ENCODE results near the gene RAB5A. TPM values are rescaled to one million over a fixed set of nuclear protein-coding genes. Genes with fewer than 3 reads are reported as not detected.
"Not testable (repeated sequence)": the region's sequence is repeated elsewhere in the genome, so short reads cannot be mapped to it uniquely, and the experiment has no call there.

RAB5A gene
- 21.0 and 21.9 TPM in 2 replicates for total RNA-seq (2014; rRNA removed; shearing (Covaris generic))

- H3K27ac ChIP-seq, result peak within 1 kb of the TSS; percentile 76
- no peaks in the 10 kb centered on the region for H3K9me3 ChIP-seq (replicated peaks)
- H3K27me3 ChIP-seq, result no peaks in the 10 kb centered on the region
- peak within 1 kb of the TSS; percentile 99 for H3K4me3 ChIP-seq
- DNase-seq, result peak; percentile 92 to 94
- 0 out of 2 replicates have a peak, but pooled peaks cover 3% of the 10 kb centered on the region for H3K36me3 ChIP-seq
- H3K4me1 ChIP-seq, result no peaks in the 10 kb centered on the region
Observed at GRCh38 chr3:19946832-19947548, at the start of gene RAB5A. TSS of gene RAB5A (plus strand) at chr3:19947097. CDS start at chr3:19950899, 3,802 bp downstream.

- Histone ChIP-seq H3K36me3 (no peaks in the 10 kb centered on the region), H3K27me3 (no peaks in the 10 kb centered on the region), H3K4me1 (no peaks in the 10 kb centered on the region; the same call in 1 of the 2 replicates), H3K9me3 (replicated peaks) (no peaks in the 10 kb centered on the region), H3K27ac (no peak overlapping the region), H3K4me3 (peak overlapping the region; percentile 8; the same call in 1 of the 2 replicates)
- DNase-seq, result peak in 1 of 2 experiments; percentile 1
Observed at GRCh38 chr3:19898721-19899120, 48.2 kb upstream of the RAB5A start.

- DNase-seq, result no peak
- Histone ChIP-seq H3K9me3 (replicated peaks) (no peaks in the 10 kb centered on the region), H3K27ac (no peak overlapping the region), H3K4me3 (no peak overlapping the region), H3K27me3 (no peaks in the 10 kb centered on the region), H3K4me1 (no peaks in the 10 kb centered on the region; the same call in 1 of the 2 replicates), H3K36me3 (no peaks in the 10 kb centered on the region)
Observed at GRCh38 chr3:19899264-19899663, 47.6 kb upstream of the RAB5A start.

- H3K4me3 ChIP-seq; H3K27me3 ChIP-seq; DNase-seq; H3K36me3 ChIP-seq; H3K9me3 ChIP-seq (replicated peaks); H3K4me1 ChIP-seq; H3K27ac ChIP-seq: not testable (repeated sequence)
Observed at GRCh38 chr3:19899833-19900232, 47.1 kb upstream of the RAB5A start.

- no peaks in the 10 kb centered on the region for H3K36me3 ChIP-seq
- no peak for DNase-seq
- no peaks in the 10 kb centered on the region; the same call in 1 of the 2 replicates for H3K4me1 ChIP-seq
- no peak overlapping the region for H3K4me3 ChIP-seq
- H3K9me3 ChIP-seq (replicated peaks), result no peaks in the 10 kb centered on the region
- H3K27ac ChIP-seq, result no peak overlapping the region
- H3K27me3 ChIP-seq, result no peaks in the 10 kb centered on the region
Observed at GRCh38 chr3:19901337-19901736, 45.6 kb upstream of the RAB5A start.

- no peaks in the 10 kb centered on the region for H3K9me3 ChIP-seq (replicated peaks)
- H3K27ac ChIP-seq, result no peak overlapping the region
- H3K4me1 ChIP-seq, result no peaks in the 10 kb centered on the region; the same call in 1 of the 2 replicates
- H3K36me3 ChIP-seq, result no peaks in the 10 kb centered on the region
- no peak for DNase-seq
- H3K4me3 ChIP-seq, result no peak overlapping the region
- H3K27me3 ChIP-seq, result no peaks in the 10 kb centered on the region
Observed at GRCh38 chr3:19901918-19902317, 45.0 kb upstream of the RAB5A start.

- no peaks in the 10 kb centered on the region for H3K9me3 ChIP-seq (replicated peaks)
- H3K4me3 ChIP-seq, result no peak overlapping the region
- no peak for DNase-seq
- no peak overlapping the region for H3K27ac ChIP-seq
- no peaks in the 10 kb centered on the region for H3K27me3 ChIP-seq
- no peaks in the 10 kb centered on the region; the same call in 1 of the 2 replicates for H3K4me1 ChIP-seq
- H3K36me3 ChIP-seq, result no peaks in the 10 kb centered on the region
Observed at GRCh38 chr3:19903649-19904048, 43.2 kb upstream of the RAB5A start.

GRCh38 chr3:19907523-19907922 is 39.4 kb upstream of the RAB5A start:
- no peaks in the 10 kb centered on the region for H3K36me3 ChIP-seq
- H3K4me1 ChIP-seq, result no peaks in the 10 kb centered on the region
- H3K27ac ChIP-seq, result no peak overlapping the region
- DNase-seq, result no peak
- H3K27me3 ChIP-seq, result no peaks in the 10 kb centered on the region
- H3K4me3 ChIP-seq, result no peak overlapping the region
- H3K9me3 ChIP-seq (replicated peaks), result no peaks in the 10 kb centered on the region

- no peaks in the 10 kb centered on the region for H3K36me3 ChIP-seq
- no peaks in the 10 kb centered on the region for H3K4me1 ChIP-seq
- DNase-seq, result no peak
- H3K4me3 ChIP-seq, result no peak overlapping the region
- no peaks in the 10 kb centered on the region for H3K9me3 ChIP-seq (replicated peaks)
- no peak overlapping the region for H3K27ac ChIP-seq
- H3K27me3 ChIP-seq, result no peaks in the 10 kb centered on the region
Observed at GRCh38 chr3:19911452-19911851, 35.4 kb upstream of the RAB5A start.

- no peaks in the 10 kb centered on the region for H3K36me3 ChIP-seq
- H3K9me3 ChIP-seq (replicated peaks), result no peaks in the 10 kb centered on the region
- H3K4me1 ChIP-seq, result no peaks in the 10 kb centered on the region
- no peak for DNase-seq
- no peak overlapping the region for H3K27ac ChIP-seq
- no peaks in the 10 kb centered on the region for H3K27me3 ChIP-seq
- H3K4me3 ChIP-seq, result no peak overlapping the region
Observed at GRCh38 chr3:19917167-19917566, 29.7 kb upstream of the RAB5A start.

- Histone ChIP-seq H3K4me1 (no peaks in the 10 kb centered on the region), H3K27me3 (no peaks in the 10 kb centered on the region), H3K27ac (no peak overlapping the region), H3K9me3 (replicated peaks) (no peaks in the 10 kb centered on the region), H3K36me3 (no peaks in the 10 kb centered on the region), H3K4me3 (no peak overlapping the region)
- DNase-seq, result no peak
Observed at GRCh38 chr3:19920401-19921080, 26.4 kb upstream of the RAB5A start.

GRCh38 chr3:19931180-19931692 is 15.7 kb upstream of the RAB5A start:
- H3K36me3 ChIP-seq, result no peaks in the 10 kb centered on the region
- no peaks in the 10 kb centered on the region for H3K9me3 ChIP-seq (replicated peaks)
- no peaks in the 10 kb centered on the region for H3K4me1 ChIP-seq
- H3K27ac ChIP-seq, result no peak overlapping the region
- no peak overlapping the region for H3K4me3 ChIP-seq
- no peaks in the 10 kb centered on the region for H3K27me3 ChIP-seq
- no peak for DNase-seq

GRCh38 chr3:19931767-19932188 is 15.1 kb upstream of the RAB5A start:
- no peak overlapping the region for H3K4me3 ChIP-seq
- no peaks in the 10 kb centered on the region for H3K27me3 ChIP-seq
- DNase-seq, result no peak
- no peaks in the 10 kb centered on the region for H3K36me3 ChIP-seq
- no peaks in the 10 kb centered on the region for H3K4me1 ChIP-seq
- H3K9me3 ChIP-seq (replicated peaks), result no peaks in the 10 kb centered on the region
- H3K27ac ChIP-seq, result no peak overlapping the region

GRCh38 chr3:19932422-19932821 is 14.5 kb upstream of the RAB5A start:
- no peak for DNase-seq
- no peak overlapping the region for H3K27ac ChIP-seq
- no peaks in the 10 kb centered on the region for H3K36me3 ChIP-seq
- no peaks in the 10 kb centered on the region for H3K4me1 ChIP-seq
- no peaks in the 10 kb centered on the region for H3K9me3 ChIP-seq (replicated peaks)
- H3K4me3 ChIP-seq, result no peak overlapping the region
- no peaks in the 10 kb centered on the region for H3K27me3 ChIP-seq

- no peak within 1 kb of the TSS for H3K27ac ChIP-seq
- H3K27me3 ChIP-seq, result no peaks in the 10 kb centered on the region
- H3K36me3 ChIP-seq, result no peaks in the 10 kb centered on the region
- H3K9me3 ChIP-seq (replicated peaks), result no peaks in the 10 kb centered on the region
- H3K4me3 ChIP-seq, result no peak within 1 kb of the TSS
- H3K4me1 ChIP-seq, result no peaks in the 10 kb centered on the region
- peak; percentile 14 to 28 for DNase-seq
Observed at GRCh38 chr3:19934098-19934566, 12.8 kb upstream of the RAB5A start, which contains the start of gene EFHB. TSS of gene EFHB (minus strand) at chr3:19934217. CDS start at chr3:19934018, 199 bp downstream.

Measured in SJCRH30 (cell line).